NCI-H748 (cell line): ENCODE measurements around the gene ORC6.

Experiments used
- DNase-seq: peaks from one replicate; lab custom pipeline; 2025; ENCODE audit not compliant: unreplicated experiment; lab: John Stamatoyannopoulos, UW

The ORC6 gene

DNA sequence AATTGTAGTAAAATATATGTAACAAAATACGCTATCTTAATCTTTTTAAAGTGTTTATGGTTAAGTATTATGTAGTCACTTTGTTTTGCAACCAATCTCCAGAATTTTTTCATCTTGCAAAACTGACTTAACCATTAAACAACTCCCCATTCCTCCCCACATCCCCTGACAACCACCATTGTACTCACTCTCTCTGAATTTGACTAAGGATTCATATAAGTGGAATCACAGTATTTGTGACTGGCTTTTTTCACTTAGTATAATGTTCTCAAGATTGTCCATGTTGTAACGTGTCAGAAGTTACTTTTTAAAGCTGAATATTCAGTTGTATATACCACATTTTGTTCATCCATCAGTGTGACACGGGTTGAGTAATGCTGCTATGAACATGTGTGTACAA lies 10.6 kb downstream of the ORC6 start:
- no peak for DNase-seq

GRCh38 chr16:46701615-46702014 lies 12.2 kb downstream of the ORC6 start:
- no peak for DNase-seq

- DNase-seq = no peak
Measured at GRCh38 chr16:46702030-46702429, 12.6 kb downstream of the ORC6 start.

DNA sequence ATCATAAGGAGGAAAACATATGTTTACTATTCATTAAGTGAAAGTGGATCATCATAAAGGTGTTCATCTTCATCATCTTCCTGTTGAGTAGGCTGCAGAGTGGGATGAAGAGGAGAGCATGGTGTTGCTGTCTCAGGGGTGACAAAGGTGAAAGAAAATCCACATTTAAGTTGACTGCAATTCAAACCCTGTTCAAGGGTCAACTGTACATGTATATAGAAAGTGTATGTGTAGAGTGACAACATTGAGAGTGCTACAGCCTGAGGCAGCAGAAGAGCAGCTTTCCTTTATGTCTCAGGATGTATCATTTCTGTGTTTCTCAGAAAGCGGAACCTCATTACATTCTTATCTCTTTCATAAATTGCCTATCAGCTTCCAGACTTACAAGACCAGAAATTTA lies 17.2 kb downstream of the ORC6 start:
- DNase-seq = no peak

GRCh38 chr16:46709469-46710005 lies 20.1 kb downstream of the ORC6 start:
- DNase-seq = no peak

DNA sequence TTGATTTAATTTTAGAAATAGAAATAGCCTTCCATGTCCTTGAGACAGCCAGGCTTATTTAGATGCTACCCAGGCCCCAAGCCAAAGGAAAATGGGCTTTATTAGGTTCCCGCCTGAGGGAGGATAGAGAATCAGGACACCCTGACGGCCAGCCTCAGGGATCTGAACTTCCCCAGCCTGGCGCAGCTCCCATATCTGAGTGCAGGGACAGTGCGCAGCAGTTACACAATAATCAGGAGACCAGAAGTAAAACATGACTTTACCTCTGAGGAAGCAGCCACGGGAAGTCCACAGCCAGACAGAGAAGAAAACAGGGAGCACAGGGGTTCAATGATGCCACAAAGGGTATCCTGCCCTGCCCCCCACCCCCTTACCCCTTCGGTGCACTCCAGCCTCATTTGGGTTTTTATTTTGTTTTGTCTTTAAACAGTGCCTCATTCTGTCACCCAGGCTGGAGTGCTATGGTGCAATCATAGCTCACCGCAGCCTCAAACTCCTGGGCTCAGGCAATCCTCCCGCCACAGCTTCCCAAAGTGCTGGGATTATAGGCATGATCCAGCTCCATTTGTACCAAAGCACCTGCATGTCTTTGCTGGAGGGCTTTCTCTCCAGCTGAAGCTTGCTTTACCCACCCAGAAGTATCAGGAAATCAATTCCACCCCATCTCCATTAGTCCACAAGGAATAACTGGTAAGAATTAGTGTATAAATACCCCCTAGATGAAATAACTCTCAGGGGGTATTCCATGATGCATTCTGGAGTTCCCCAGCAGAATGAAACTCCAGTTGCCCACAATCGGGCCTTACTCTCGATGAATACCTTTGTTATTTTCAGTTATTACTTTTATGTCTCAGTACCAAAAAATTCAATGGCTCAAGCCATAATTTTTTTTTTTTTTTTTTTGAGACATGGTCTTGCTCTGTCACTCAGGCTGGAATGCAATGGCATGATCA lies 21.9 kb downstream of the ORC6 start:
- DNase-seq = no peak

- DNase-seq = no peak
Measured at GRCh38 chr16:46712911-46713310, 23.5 kb downstream of the ORC6 start.

- DNase-seq = no peak
Measured at GRCh38 chr16:46713634-46714033, 24.2 kb downstream of the ORC6 start.

- DNase-seq = no peak
Measured at GRCh38 chr16:46714797-46715591, 25.5 kb downstream of the ORC6 start.

DNA sequence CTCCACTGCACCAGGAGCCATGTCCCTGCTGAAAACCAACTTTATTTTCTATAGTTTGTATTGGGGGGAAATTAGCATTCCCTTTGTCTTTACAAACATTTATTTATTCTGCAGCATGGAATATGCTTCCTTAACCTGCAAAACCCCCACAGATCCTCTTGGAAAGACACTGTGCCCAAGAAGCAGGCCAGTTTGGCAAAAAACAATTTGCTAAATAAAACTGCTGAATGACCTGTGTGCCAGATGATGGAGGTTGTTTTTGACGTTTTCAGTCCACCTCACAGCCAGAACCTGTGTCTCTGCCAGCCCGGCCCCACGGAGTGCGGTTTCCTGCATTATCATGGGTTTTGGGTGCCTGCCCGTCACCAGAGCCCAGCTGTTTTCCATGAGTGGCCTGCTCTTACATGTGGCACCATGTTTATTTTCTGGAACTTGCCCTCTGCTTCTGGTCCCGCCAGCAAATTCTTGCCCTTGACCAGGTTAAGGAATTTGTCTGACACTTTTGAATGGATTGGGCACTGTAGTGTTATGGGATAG lies 26.4 kb downstream of the ORC6 start:
- no peak for DNase-seq

- DNase-seq = no peak
Measured at GRCh38 chr16:46717692-46718091, 28.2 kb downstream of the ORC6 start.

GRCh38 chr16:46718214-46718613 lies 28.8 kb downstream of the ORC6 start:
- no peak for DNase-seq

DNA sequence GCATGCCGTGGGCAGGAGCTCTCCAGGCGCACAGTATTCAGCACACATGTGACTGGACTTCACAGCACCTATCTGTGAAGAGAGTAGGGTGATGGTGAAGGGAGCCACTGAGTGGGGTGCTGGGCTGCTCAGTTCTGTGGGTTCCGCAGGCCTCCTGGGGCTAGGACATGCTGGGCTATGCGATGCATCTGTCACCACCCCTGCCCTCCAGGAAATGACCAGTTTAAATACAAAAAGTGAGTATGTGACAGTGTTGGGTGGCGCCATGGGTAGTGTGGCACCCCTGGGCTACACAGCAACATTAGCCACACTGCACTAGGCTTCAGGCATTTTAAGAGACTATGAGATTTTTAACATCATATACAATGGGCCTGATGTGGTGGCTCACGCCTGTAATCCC lies 30.1 kb downstream of the ORC6 start:
- no peak for DNase-seq

DNA sequence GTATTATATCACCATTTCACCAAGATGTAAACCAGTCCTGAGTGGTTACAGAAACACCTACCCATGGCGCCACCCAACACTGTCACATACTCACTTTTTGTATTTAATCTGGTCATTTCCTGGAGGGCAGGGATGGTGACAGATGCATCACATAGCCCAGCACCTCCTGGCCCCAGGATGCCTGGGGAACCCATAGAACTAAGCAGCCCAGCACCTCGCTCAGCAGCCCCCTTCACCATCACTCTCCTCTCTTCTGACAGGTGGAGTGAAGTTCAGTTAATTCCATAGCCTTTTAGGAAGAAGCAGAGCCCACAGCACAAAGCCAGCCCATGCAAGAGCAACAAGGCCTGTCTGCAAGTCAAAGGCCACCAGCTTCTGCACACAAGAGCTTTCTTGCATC lies 31.2 kb downstream of the ORC6 start:
- no peak for DNase-seq

DNA sequence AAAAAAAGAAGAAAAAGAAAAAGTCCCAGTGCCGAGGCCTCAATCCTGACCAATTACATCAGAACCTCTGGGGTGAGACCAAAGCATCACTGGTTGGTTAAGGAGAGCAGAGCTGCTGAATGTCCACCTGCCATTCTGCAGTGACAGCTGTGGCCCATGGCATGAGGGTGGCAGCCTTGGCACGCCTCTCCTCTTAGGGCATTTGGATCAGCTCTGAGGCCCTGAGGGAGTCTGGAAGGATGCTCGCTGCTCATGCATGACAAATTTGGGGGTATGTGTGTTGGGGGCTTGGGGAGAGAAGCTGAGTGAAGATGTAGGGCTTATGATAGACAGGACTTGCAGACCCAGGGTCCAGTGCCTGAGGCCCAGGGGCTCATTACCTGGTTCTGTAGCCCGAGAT lies 32.4 kb downstream of the ORC6 start:
- DNase-seq = no peak

DNA sequence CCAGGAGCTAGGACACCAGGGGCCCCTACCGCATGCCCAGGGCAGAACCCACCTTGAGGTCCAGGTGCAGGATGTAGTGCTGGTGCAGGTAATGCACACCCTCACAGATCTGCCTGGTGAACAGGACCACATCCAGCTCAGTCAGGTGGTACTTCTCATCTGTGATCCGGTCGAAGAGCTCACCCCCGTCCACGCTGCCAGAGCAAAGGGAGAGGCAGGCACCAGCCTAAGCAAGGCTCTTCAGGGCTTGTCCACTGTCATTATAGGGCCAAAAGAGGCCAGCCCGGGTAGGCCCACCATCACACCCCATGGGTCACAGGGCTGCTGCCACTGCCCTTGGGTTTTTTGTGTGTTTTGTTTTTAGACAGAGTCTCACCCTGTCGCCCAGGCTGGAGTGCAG lies 37.7 kb downstream of the ORC6 start:
- no peak for DNase-seq

DNA sequence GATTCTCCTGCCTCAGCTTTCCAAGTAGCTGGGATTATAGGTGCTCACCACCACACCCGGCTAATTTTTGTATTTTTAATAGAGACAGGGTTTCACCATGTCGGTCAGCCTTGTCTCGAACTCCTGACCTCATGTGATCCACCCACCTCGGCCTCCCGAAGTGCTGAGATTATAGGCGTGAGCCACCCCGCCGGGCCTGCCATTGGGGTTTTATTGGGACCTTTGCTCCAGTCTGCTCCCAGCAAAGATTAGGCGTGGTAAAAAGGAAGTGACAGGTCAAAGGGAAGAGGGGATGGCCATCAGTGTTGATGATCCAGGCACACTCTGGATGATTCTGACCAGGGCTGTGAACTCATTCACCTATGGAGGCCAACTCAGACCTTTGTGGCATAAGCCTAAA lies 38.2 kb downstream of the ORC6 start:
- DNase-seq = no peak

DNA sequence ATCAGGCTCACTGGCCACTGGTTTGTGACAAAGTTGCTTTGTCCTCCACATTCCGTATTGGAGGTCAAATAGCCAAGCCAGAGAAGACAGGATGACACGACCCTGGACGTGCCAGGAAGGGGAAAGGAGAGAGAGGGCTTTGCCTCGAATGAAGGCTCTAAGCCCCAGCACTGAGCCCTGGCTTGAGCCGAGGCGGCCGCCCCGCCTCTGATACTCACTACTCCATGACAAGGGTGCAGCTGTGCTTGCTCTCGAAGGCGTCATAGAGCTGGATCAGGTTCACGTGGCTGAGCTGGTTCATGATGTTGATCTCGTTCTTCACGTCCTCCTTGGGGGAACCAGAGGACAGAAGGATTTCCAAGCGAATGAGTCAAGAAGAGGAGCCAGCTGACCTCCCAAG lies 39.3 kb downstream of the ORC6 start:
- DNase-seq = no peak

GRCh38 chr16:46729326-46729995 lies 40.0 kb downstream of the ORC6 start:
- DNase-seq = no peak

DNA sequence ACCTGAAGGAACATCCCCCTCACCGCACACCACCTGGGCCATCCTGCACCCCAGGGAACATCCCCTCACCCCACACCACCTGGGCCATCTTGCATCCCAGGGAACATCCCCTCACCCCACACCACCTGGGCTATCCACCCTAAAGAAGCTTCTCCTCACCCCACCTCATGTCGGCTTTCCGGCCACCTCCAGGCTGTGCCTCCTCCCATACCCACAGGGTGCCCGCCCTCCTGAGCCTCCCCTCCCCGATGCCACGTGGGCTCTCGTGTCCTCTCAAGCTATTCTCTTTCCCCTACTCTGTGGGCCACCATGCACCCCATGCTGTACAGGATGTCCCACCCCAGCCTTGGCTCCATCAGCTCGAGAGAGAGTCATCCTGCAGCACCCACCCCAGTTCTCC lies 40.7 kb downstream of the ORC6 start:
- no peak for DNase-seq
